ENCODE measurements around the gene CD55. TPM values are rescaled to one million over a fixed set of nuclear protein-coding genes. Genes with fewer than 3 reads are reported as not detected.
A peak's percentile ranks its signal among the peaks of the same experiment; 100 is the strongest.
"Not testable (repeated sequence)": the region's sequence is repeated elsewhere in the genome, so short reads cannot be mapped to it uniquely, and the experiment has no call there.

CD55 gene
- total RNA-seq, 1 experiment from 2014 or later, result 60.4 TPM

GRCh38 chr1:207305489-207305873 lies 16.0 kb upstream of the CD55 start:
- no peak for DNase-seq (ENCODE audit: low spot score)

DNA sequence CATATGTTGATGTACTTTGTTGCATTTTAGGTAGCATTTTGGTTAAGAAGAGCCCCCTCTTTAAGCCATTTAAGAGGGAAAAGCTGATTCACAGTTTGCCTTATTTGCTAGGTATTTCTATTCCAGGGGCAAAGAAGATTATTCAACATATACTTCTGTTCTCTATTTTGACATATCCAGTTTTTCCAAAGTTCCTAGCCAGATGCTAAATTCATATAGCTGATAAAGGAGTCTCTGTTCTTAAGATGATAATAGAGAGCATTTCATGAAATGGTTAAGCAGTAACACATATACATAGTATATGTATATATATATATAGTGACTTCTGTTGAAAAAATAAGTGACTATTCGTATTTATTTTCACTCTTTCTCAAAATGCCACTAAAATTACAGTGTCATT lies 15.5 kb upstream of the CD55 start:
- no peak for DNase-seq (ENCODE audit: low spot score)

GRCh38 chr1:207306603-207307002 lies 14.9 kb upstream of the CD55 start:
- no peak for DNase-seq (ENCODE audit: low spot score)

GRCh38 chr1:207308451-207309190 lies 12.9 kb upstream of the CD55 start:
- DNase-seq (ENCODE audit: low spot score), result no peak

GRCh38 chr1:207309745-207310273 lies 11.7 kb upstream of the CD55 start:
- DNase-seq (ENCODE audit: low spot score), result peak; percentile 91

GRCh38 chr1:207311888-207312603 lies 9.4 kb upstream of the CD55 start:
- no peak for DNase-seq (ENCODE audit: low spot score)

DNA sequence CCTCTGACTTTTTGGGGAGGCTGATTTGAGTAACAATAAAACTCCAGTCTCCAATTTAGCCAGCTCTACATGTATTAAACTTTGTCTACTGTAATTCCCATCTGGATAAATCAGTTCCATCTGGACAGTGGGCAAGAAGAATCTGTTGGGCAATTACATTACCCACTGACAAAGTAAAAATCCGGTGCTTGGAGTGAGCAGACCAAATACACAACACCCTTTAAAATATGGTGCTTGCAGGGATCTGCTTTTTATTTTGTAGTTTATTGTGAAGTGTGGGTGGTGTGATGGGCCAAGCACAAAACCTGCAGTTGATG lies 8.9 kb upstream of the CD55 start:
- no peak for DNase-seq (ENCODE audit: low spot score)

DNA sequence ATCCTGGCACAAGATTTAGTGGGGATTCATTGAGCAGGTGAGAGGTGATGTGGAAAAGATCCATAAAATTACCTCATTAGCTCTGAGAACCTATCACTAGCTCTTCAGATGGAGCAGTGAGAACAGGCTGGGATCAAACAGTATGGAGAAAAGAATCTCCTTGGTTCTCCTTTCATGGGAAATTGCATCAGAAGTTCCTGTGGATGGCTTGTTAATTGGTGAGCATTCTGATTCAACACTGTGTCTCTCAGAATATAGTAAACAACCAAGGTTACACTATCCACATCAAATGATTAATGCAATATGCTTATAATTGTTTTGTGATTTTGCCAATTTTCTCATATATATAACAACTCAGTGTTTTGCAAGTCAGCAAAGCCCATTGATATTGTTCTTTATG lies 8.3 kb upstream of the CD55 start:
- DNase-seq (ENCODE audit: low spot score), result no peak

GRCh38 chr1:207314816-207315215 lies 6.7 kb upstream of the CD55 start:
- DNase-seq (ENCODE audit: low spot score), result no peak

DNA sequence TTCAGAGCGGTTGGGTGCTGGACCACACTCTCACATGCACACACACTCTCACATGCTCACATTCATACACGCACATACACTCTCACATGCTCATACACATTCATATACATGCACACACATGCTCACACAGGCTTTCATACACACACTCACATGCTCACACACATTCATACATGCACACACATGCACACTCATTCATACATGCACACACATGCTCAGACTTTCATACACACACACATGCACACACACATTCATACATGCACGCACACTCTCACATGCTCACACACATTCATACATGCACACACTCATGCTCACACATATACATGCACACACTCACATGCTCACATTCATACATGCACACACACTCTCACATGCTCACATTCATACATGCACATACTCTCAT lies 6.0 kb upstream of the CD55 start:
- DNase-seq (ENCODE audit: low spot score), result no peak

DNA sequence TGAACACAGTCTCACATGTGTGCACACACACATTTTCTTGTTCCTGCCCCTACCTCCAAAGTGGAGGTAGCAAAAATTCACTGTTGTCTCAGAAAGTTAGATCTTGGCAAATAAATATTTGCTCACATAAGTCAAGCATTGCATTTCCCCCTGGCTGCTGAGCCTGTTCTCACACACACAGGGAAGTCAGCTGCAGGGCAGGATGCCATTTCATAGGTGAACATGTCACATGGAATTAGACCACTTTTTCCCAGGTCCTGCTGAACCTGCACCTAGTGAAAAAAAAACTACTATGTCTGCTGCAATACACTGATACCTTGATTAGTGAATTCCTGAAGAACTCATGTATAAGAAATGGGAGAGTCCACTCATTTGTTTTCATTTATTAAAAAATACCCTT lies 5.3 kb upstream of the CD55 start:
- DNase-seq (ENCODE audit: low spot score), result no peak

- no peak for DNase-seq (ENCODE audit: low spot score)
These were observed 4.7 kb upstream of the CD55 start for GRCh38 chr1:207316622-207317391.

- DNase-seq (ENCODE audit: low spot score), result no peak
These were observed 3.9 kb upstream of the CD55 start for GRCh38 chr1:207317561-207317960.

DNA sequence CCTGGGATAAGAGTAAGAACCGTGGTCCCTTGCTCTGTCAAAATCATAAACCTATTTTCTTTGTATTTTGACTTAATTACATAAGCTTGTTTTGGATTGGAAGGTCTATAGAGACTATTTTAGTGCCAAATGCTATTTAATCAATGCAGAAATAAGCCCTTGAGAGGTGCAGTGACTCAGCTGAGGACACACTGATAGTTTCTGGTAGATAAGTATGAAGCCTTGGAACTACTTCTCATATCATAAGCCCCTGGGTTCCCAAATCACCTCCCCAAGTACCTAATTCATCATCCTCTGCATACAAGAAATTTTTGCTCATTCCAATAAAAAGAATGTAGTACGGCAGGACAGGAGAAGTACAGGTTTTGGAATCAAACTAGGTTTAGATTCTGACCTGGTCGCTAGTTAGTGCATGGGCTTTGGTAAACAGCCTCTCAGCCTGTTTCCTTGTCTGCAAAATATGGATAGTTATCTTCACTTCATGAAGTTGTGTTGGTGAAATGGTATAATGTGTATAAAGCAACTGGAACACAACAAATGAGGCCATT lies 3.3 kb upstream of the CD55 start:
- no peak for DNase-seq (ENCODE audit: low spot score)

DNA sequence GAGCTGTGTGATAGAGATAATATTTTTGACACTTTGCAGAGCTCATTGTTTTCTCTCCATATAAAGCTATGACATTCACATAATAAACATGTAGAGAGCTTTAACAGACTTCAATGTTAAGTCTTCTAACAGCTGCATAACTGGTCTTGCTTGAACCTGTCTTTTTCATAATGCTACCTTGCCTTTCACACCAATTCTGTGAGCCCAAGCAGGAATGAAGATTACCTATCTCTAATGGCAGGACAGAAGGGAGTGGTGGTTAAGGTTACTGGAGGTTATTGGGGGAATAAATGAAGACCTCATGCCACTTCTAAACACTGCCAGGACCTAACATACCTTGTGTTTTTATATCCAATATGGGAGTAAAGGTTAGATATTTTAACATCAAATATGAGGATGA lies 2.3 kb upstream of the CD55 start:
- DNase-seq (ENCODE audit: low spot score), result no peak

GRCh38 chr1:207320105-207320504 lies 1.4 kb upstream of the CD55 start:
- DNase-seq (ENCODE audit: low spot score), result not testable (repeated sequence)

GRCh38 chr1:207321790-207322645 lies 540 bp downstream of the CD55 start:
- DNase-seq (ENCODE audit: low spot score), result peak; percentile 26

GRCh38 chr1:207323425-207324225 lies 2.1 kb downstream of the CD55 start:
- no peak for DNase-seq (ENCODE audit: low spot score)

DNA sequence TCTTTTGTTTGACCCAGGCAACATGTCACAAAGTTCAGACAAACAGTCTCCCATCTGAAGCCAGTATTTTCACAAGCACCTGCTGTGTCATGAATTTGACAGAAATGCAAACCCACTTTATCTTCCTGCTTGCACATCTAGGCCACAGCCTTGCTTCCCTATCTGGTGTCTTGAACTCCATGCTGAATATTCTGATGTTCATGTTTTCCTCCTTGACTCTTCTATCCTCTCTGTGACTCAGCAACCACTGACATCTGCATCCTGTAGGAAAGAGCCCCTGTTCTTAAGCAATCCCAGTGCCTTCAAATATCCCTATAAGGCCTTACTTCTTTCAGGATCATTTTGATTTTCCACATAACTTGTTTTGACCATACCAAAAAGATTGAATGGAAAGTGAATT lies 6.5 kb downstream of the CD55 start:
- DNase-seq (ENCODE audit: low spot score), result peak; percentile 31

- DNase-seq (ENCODE audit: low spot score), result no peak
These were observed 7.5 kb downstream of the CD55 start for GRCh38 chr1:207328908-207329440.
